DOHH2 (cell line): ENCODE results near the gene GMDS.

Experiments
- CTCF ChIP-seq: fragments of 200-600 bp; sonication (generic); IDR thresholded peaks from one replicate; pipeline ENCODE4 v1.5.1; 2014; ENCODE audit warnings: antibody characterized with exemption, mild to moderate bottlenecking, low read depth, low read length; ENCODE audit not compliant: poor library complexity, severe bottlenecking
- EZH2phosphoT487 ChIP-seq: fragments of 200-600 bp; sonication (generic); IDR thresholded peaks from 2 replicates; pipeline ENCODE4 v1.6.1; 2017; ENCODE audit warnings: borderline replicate concordance, mild to moderate bottlenecking, antibody characterized with exemption, low read length, moderate library complexity, mixed read lengths

GRCh38 chr6:1940381-1940780 is 305.0 kb downstream of the GMDS start:
- no peak for TF ChIP-seq CTCF
- no peak for TF ChIP-seq EZH2phosphoT487
